ENCODE measurements around the gene ANO10. TPM values are rescaled to one million over a fixed set of nuclear protein-coding genes. Genes with fewer than 3 reads are reported as not detected.
A peak's percentile ranks its signal among the peaks of the same experiment; 100 is the strongest.

The ANO10 gene
- total RNA-seq, 1 experiment from 2014 or later = 23.7 TPM

- no peak overlapping the region for H3K27ac ChIP-seq (ENCODE audit: low read length)
- H3F3A ChIP-seq (ENCODE audit: low read length, unreplicated experiment) = no peaks in the 10 kb centered on the region
- H3K27me3 ChIP-seq (ENCODE audit: low read length) = no peaks in the 10 kb centered on the region
- H3K4me1 ChIP-seq (ENCODE audit: insufficient read depth, low read length) = no peaks in the 10 kb centered on the region
- H3K79me2 ChIP-seq (ENCODE audit: low read length) = no peaks in the 10 kb centered on the region
- no peak for DNase-seq
- intact Hi-C loops (cut with micrococcal nuclease) = loop anchor here (10.0 kb wide), 1 partner anchor 141 kb away; no protein-coding TSS in a partner anchor
- no peak for TF ChIP-seq CTCF (conservative IDR thresholded peaks at IDR 0.05; ENCODE audit: low read depth, low read length)
- no peak for TF ChIP-seq EZH2phosphoT487 (IDR thresholded peaks at IDR 0.05; ENCODE audit: borderline replicate concordance, low read length)
- no peak for TF ChIP-seq EZH2 (IDR thresholded peaks at IDR 0.05; ENCODE audit: low read length, unreplicated experiment)
- ChIA-PET CTCF (no interaction called here), POLR2A (ENCODE audit: unreplicated experiment) (no interaction called here)
- no peak for ATAC-seq
- 0 out of 2 replicates have a peak, but pooled peaks cover 4% of the 10 kb centered on the region for H3K9me3 ChIP-seq (ENCODE audit: low read length)
- H3K9ac ChIP-seq (ENCODE audit: low read length) = no peak overlapping the region
- no peak overlapping the region for H2AFZ ChIP-seq (ENCODE audit: low read length)
- peaks cover 31% of the 10 kb centered on the region for H3K36me3 ChIP-seq (ENCODE audit: low read depth, low read length)
- no peaks in the 10 kb centered on the region for H3K9me2 ChIP-seq (replicated peaks; ENCODE audit: low read length)
- TSS peak; percentile 5 for BruUV-seq (replicated peaks)
- H4K20me1 ChIP-seq (ENCODE audit: low read length) = no peaks in the 10 kb centered on the region
- H3K4me2 ChIP-seq (ENCODE audit: low read length) = no peak overlapping the region
- H3K4me3 ChIP-seq (ENCODE audit: low read length) = no peak overlapping the region
Measured at GRCh38 chr3:43353923-43354670, 267.7 kb downstream of the ANO10 start.

- intact Hi-C loops (cut with micrococcal nuclease) = loop anchor here (10.0 kb wide), 1 partner anchor 141 kb away; no protein-coding TSS in a partner anchor
Measured at GRCh38 chr3:43353393-43353792, 268.4 kb downstream of the ANO10 start.

GRCh38 chr3:43349716-43350115 lies 272.1 kb downstream of the ANO10 start:
- no TSS peak for BruUV-seq (replicated peaks)

More at GRCh38 chr3:43353393-43353792, 268.4 kb downstream of the ANO10 start:
- Histone ChIP-seq H2AFZ (ENCODE audit: low read length) (no peak overlapping the region), H3K36me3 (ENCODE audit: low read depth, low read length) (peaks cover 38% of the 10 kb centered on the region), H3K4me2 (ENCODE audit: low read length) (no peak overlapping the region), H3K27ac (ENCODE audit: low read length) (no peak overlapping the region), H4K20me1 (ENCODE audit: low read length) (no peaks in the 10 kb centered on the region), H3K79me2 (ENCODE audit: low read length) (no peaks in the 10 kb centered on the region), H3K4me3 (ENCODE audit: low read length) (no peak overlapping the region), H3K9me2 (replicated peaks; ENCODE audit: low read length) (no peaks in the 10 kb centered on the region), H3K9ac (ENCODE audit: low read length) (no peak overlapping the region), H3K27me3 (ENCODE audit: low read length) (no peaks in the 10 kb centered on the region), H3F3A (ENCODE audit: low read length, unreplicated experiment) (no peaks in the 10 kb centered on the region), H3K4me1 (ENCODE audit: insufficient read depth, low read length) (no peaks in the 10 kb centered on the region), H3K9me3 (ENCODE audit: low read length) (0 out of 2 replicates have a peak, but pooled peaks cover 4% of the 10 kb centered on the region)
- no peak for TF ChIP-seq EZH2phosphoT487 (IDR thresholded peaks at IDR 0.05; ENCODE audit: borderline replicate concordance, low read length)
- DNase-seq (no peak), ATAC-seq (no peak)
- ChIA-PET CTCF (no interaction called here), POLR2A (ENCODE audit: unreplicated experiment) (no interaction called here)
- no TSS peak for BruUV-seq (replicated peaks)

More at GRCh38 chr3:43349716-43350115, 272.1 kb downstream of the ANO10 start:
- Histone ChIP-seq H3K4me1 (ENCODE audit: insufficient read depth, low read length) (no peaks in the 10 kb centered on the region), H3K9me3 (ENCODE audit: low read length) (0 out of 2 replicates have a peak, but pooled peaks cover 4% of the 10 kb centered on the region), H2AFZ (ENCODE audit: low read length) (no peak overlapping the region), H3K36me3 (ENCODE audit: low read depth, low read length) (peaks cover 69% of the 10 kb centered on the region), H3K4me2 (ENCODE audit: low read length) (no peak overlapping the region), H4K20me1 (ENCODE audit: low read length) (no peaks in the 10 kb centered on the region), H3K79me2 (ENCODE audit: low read length) (no peaks in the 10 kb centered on the region), H3K9ac (ENCODE audit: low read length) (no peak overlapping the region), H3K27ac (ENCODE audit: low read length) (no peak overlapping the region), H3K4me3 (ENCODE audit: low read length) (no peak overlapping the region), H3K27me3 (ENCODE audit: low read length) (no peaks in the 10 kb centered on the region), H3F3A (ENCODE audit: low read length, unreplicated experiment) (no peaks in the 10 kb centered on the region), H3K9me2 (replicated peaks; ENCODE audit: low read length) (no peaks in the 10 kb centered on the region)
- intact Hi-C loops (cut with micrococcal nuclease) = loop anchor here (10.0 kb wide), 1 partner anchor 145 kb away; no protein-coding TSS in a partner anchor
- POLR2A ChIA-PET (ENCODE audit: unreplicated experiment) = no interaction called here
- TF ChIP-seq EZH2phosphoT487 (IDR thresholded peaks at IDR 0.05; ENCODE audit: borderline replicate concordance, low read length) = no peak
- ATAC-seq (no peak), DNase-seq (no peak)
- CTCF ChIA-PET = no interaction called here
